HG03039 (cell line): Measurements from ENCODE around the gene B4GALT6.

Source experiments
- ATAC-seq: cut with Tn5 transposase; IDR thresholded peaks from one replicate; pipeline ENCODE4 v1.9.1; 2021; ENCODE audit warnings: mild to moderate bottlenecking, moderate library complexity; ENCODE audit not compliant: unreplicated experiment

The B4GALT6 gene

GRCh38 chr18:31660763-31661162 is 23.6 kb downstream of the B4GALT6 start:
- ATAC-seq = no peak

- ATAC-seq = no peak
These were observed 24.7 kb downstream of the B4GALT6 start for GRCh38 chr18:31659576-31660177.

GRCh38 chr18:31658670-31659575 is 25.5 kb downstream of the B4GALT6 start:
- ATAC-seq = peak; percentile 61

- ATAC-seq = peak; percentile 77
These were observed 26.3 kb downstream of the B4GALT6 start for GRCh38 chr18:31657823-31658669.

GRCh38 chr18:31656754-31657153 is 27.6 kb downstream of the B4GALT6 start:
- no peak for ATAC-seq

GRCh38 chr18:31655354-31655753 is 29.0 kb downstream of the B4GALT6 start:
- ATAC-seq = no peak

- no peak for ATAC-seq
These were observed 31.5 kb downstream of the B4GALT6 start for GRCh38 chr18:31652877-31653276.

- no peak for ATAC-seq
These were observed 32.0 kb downstream of the B4GALT6 start for GRCh38 chr18:31652357-31652756.

GRCh38 chr18:31651369-31651768 is 33.0 kb downstream of the B4GALT6 start:
- ATAC-seq = no peak

GRCh38 chr18:31649978-31650719 is 34.2 kb downstream of the B4GALT6 start:
- peak; percentile 52 for ATAC-seq

GRCh38 chr18:31649449-31649848 is 34.9 kb downstream of the B4GALT6 start:
- ATAC-seq = no peak

- ATAC-seq = peak; percentile 67
These were observed 35.4 kb downstream of the B4GALT6 start for GRCh38 chr18:31648966-31649429.

GRCh38 chr18:31648458-31648857 is 35.9 kb downstream of the B4GALT6 start:
- no peak for ATAC-seq

GRCh38 chr18:31647127-31647753 is 37.1 kb downstream of the B4GALT6 start:
- ATAC-seq = no peak

- ATAC-seq = no peak
These were observed 37.9 kb downstream of the B4GALT6 start for GRCh38 chr18:31646332-31647126.

GRCh38 chr18:31645411-31645810 is 39.0 kb downstream of the B4GALT6 start:
- no peak for ATAC-seq

GRCh38 chr18:31643003-31643402 is 41.4 kb downstream of the B4GALT6 start:
- no peak for ATAC-seq

GRCh38 chr18:31637445-31637844 is 46.9 kb downstream of the B4GALT6 start:
- no peak for ATAC-seq

GRCh38 chr18:31636387-31636786 is 48.0 kb downstream of the B4GALT6 start:
- ATAC-seq = no peak
